Neuron (in vitro differentiated cells): ENCODE results near the gene CACNA1A.

Experiments
- H2AFZ ChIP-seq: one replicate; pipeline ENCODE4 v1.6.1; 2013; ENCODE audit warnings: low read depth, mild to moderate bottlenecking, inconsistent platforms, low read length, moderate library complexity
- H3K27me3 ChIP-seq: one replicate; pipeline ENCODE4 v1.6.1; 2013; ENCODE audit warnings: low read length; ENCODE audit not compliant: insufficient read depth
- H3K36me3 ChIP-seq: one replicate; pipeline ENCODE4 v1.6.1; 2013; ENCODE audit warnings: low read length; ENCODE audit not compliant: insufficient read depth
- H3K4me1 ChIP-seq: one replicate; pipeline ENCODE4 v1.6.1; 2013; ENCODE audit warnings: low read length; ENCODE audit not compliant: insufficient read depth
- H3K4me3 ChIP-seq: 2 replicates; pipeline ENCODE4 v1.5.1; 2013; ENCODE audit warnings: mild to moderate bottlenecking, low read length, moderate library complexity
- H3K9me3 ChIP-seq: one replicate; pipeline ENCODE4 v1.6.1; 2013; ENCODE audit warnings: low read length

Gene CACNA1A

DNA sequence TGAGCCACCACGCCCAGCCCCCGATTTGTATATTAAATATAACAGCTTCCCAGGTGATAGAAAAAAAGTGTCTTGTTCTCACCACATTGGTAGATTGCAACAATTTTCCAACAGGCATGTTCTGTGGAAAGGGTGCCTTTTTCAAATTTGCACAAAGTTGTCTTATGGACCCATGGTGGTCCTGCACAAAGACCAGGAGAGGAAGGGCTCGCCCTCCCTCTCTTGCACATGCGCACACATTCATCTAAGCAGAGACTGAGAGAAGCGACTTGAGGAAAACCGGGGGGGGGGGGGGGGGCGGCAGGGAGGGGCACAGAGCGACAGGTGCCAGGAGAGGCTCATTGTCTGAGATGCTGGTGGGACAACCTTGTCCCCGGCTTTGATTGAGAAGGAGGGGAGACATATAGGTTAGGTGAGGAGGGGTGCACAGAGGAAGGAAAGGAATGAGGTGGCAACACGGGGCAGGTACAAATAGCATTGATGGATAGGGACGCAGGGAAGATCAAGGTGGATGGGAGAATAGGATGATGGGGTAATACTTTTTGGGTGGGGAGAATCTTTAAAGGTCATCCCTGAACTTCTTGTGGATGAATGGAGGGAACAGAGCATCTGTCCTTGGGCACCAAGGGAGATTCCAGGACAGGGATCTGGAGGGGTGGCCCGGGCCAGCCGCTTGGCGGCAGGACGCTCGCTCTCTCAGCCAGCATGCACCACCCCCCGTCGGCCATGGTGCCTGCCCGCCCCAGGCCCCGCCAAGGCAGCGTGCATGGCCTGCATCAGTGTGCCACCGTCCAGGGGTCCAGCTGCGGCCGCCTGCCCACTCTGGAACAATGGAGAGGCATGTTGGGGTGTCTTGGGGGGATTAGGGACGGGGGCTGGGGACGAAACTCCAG is 280.1 kb downstream of the CACNA1A start:
- Histone ChIP-seq H3K36me3 (no peaks in the 10 kb centered on the region), H3K4me3 (no peak overlapping the region), H2AFZ (no peak overlapping the region), H3K4me1 (no peaks in the 10 kb centered on the region), H3K27me3 (no peaks in the 10 kb centered on the region), H3K9me3 (no peaks in the 10 kb centered on the region)

DNA sequence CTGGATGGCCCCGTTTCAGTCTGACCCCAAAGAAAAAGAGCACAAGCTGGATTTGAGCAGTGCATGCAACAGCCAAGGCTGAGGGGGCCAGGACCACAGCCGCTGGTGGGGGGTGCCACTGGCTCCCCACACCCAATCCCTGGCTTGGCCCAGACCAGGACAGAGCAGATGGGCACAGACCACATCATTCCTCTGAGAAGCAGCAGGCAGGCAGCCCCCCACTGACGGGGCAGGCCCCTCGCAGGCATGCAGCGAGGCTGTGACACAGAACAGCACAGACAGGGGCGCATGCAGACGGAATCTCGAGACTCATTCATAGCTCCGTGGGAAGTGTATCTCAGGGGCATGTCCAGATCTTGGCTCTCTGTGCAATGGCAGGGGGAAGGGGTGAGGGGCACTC is 281.2 kb downstream of the CACNA1A start:
- Histone ChIP-seq H3K4me3 (no peak overlapping the region), H3K27me3 (no peaks in the 10 kb centered on the region), H2AFZ (no peak overlapping the region), H3K4me1 (no peaks in the 10 kb centered on the region), H3K36me3 (no peaks in the 10 kb centered on the region), H3K9me3 (no peaks in the 10 kb centered on the region)

DNA sequence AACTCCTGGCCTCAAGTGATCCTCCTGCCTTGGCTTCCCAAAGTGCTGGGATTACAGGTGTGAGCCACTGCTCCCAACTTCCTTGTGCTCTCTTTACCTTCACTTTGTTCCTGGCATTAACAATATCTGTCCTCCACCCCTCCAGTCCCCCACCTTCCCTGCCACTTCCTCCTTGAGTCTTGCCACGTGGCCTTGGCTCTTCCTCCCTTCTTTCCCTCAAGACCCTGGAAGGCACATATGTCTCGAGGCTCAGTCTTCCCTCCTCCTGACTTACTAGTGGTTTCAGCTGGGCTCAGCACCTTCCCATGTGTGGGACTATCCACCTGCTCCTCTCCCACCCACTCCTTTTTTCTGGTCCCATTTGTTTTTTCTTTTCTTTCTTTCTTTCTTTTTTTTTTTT is 285.4 kb downstream of the CACNA1A start:
- no peaks in the 10 kb centered on the region for H3K9me3 ChIP-seq

GRCh38 chr19:13215572-13216380 is 290.5 kb downstream of the CACNA1A start:
- no peaks in the 10 kb centered on the region for H3K27me3 ChIP-seq
- no peaks in the 10 kb centered on the region for H3K9me3 ChIP-seq
- H3K4me1 ChIP-seq: no peaks in the 10 kb centered on the region
- no peaks in the 10 kb centered on the region for H3K36me3 ChIP-seq
- H3K4me3 ChIP-seq: no peak overlapping the region
- no peak overlapping the region for H2AFZ ChIP-seq

More for the DNA sequence above, 285.4 kb downstream of the CACNA1A start:
- Histone ChIP-seq H3K4me1 (no peaks in the 10 kb centered on the region), H3K36me3 (no peaks in the 10 kb centered on the region), H3K4me3 (no peak overlapping the region), H2AFZ (no peak overlapping the region), H3K27me3 (no peaks in the 10 kb centered on the region)

DNA sequence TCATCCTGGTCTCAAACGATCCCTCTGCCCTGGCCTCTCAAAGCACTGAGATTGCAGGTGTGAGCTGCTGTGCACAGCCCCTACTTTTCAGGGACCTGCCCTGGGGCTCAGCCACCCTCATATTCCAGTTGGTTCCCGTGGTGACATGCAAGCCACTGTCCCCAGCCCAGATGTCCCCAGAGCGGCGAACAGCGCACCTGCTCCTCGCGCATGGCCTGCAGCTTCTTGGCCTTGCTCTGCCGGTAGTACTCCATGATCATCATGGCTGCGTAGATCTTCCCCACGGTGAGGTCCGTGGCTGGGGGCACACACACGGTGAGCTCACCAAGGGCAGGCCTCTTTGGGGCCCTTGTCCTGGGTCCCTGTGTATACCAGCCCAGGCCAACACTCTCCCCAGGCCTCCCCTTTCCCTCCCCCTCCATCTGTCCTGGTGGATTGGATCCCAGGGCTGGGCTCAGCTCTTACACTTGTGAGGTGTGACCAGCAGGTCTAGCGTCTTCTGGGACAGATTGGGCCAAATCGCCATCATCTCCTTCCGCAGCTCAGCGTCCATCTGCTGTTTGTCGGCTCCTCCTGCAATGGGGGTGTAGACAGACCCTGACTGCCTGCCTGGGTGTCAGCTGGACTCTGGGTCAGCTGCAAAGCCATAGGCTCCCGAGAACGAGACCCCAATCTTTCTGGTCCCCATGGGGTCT is 292.1 kb downstream of the CACNA1A start:
- Histone ChIP-seq H3K36me3 (no peaks in the 10 kb centered on the region), H3K9me3 (no peaks in the 10 kb centered on the region), H2AFZ (no peak overlapping the region), H3K4me1 (no peaks in the 10 kb centered on the region), H3K4me3 (no peak overlapping the region), H3K27me3 (no peaks in the 10 kb centered on the region)

DNA sequence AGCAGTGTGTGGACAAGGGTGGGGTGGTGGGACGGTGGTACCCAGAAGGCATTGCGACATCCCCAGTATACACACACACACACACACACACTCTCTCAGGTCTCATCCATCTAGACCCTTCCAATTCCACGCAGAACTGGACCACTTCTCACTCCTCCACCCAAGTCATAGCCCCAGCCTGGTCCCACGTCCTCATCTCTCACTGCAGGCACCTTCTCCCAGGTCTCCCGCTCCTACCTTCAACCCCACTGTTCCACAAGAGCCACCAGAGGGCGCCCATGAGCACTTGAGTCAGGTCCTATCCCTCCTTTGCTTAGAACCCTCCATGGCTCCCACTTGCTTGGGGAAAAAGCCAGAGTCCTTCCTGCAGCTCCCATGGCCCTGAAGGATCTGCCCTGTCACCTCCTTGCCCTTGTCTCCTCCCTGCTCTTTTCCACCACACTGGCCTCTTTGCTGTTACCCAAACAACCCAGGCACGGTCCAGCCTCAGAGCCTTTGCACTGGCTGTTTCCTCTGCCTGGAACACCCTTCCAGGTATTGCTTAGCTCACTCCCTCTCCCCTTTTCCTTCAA is 293.4 kb downstream of the CACNA1A start:
- no peak overlapping the region for H2AFZ ChIP-seq
- no peaks in the 10 kb centered on the region for H3K36me3 ChIP-seq
- H3K27me3 ChIP-seq: no peaks in the 10 kb centered on the region
- H3K4me1 ChIP-seq: no peaks in the 10 kb centered on the region
- H3K9me3 ChIP-seq: no peaks in the 10 kb centered on the region
- no peak overlapping the region for H3K4me3 ChIP-seq

DNA sequence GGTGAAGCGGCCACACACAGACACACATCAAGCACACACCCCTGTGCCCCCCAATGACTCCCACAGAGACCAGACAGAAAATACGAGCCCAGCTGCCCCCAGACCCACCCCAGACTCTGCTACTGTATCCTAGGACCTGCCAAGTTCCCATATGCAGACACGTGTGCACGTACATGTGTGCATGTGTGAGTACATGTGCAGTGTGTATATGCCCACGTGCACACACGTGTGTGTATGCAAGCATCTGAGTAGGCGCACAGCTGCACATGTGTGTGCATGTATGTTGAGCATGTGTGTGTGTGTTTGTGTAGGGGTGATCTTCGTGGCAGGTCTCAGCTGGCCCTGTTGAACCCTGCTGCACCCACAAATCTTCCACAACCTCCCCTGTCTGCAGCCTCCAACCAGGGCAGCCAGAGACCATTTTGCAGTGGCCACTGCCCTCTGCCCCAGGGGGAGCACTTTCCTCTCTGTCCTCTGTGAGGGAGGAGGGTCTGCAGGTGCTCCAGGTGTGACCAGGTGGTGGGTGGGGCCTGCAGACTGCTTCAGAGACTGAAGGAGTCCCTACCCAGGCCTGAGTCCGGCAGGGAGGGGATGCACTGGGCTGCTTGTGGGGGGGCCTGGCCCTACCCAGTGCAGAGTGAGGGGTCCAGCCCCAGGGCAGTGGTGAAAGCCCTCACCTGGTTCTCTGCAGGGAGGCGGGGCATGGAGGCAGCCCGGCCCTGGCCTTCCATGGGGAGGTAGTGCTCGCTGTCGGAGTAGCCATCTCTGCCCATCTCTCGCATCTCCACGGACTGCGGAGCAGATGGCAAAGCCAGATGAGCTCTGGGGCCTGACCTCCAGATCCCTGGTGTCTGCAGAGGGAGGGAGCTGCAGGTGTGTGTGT is 294.6 kb downstream of the CACNA1A start:
- Histone ChIP-seq H3K4me3 (no peak overlapping the region), H3K4me1 (no peaks in the 10 kb centered on the region), H3K27me3 (no peaks in the 10 kb centered on the region), H3K9me3 (no peaks in the 10 kb centered on the region), H2AFZ (no peak overlapping the region), H3K36me3 (no peaks in the 10 kb centered on the region)

- Histone ChIP-seq H3K27me3 (no peaks in the 10 kb centered on the region), H2AFZ (no peak overlapping the region), H3K36me3 (no peaks in the 10 kb centered on the region), H3K4me3 (no peak overlapping the region), H3K4me1 (no peaks in the 10 kb centered on the region), H3K9me3 (no peaks in the 10 kb centered on the region)
These were observed 295.3 kb downstream of the CACNA1A start for GRCh38 chr19:13210941-13211340.

DNA sequence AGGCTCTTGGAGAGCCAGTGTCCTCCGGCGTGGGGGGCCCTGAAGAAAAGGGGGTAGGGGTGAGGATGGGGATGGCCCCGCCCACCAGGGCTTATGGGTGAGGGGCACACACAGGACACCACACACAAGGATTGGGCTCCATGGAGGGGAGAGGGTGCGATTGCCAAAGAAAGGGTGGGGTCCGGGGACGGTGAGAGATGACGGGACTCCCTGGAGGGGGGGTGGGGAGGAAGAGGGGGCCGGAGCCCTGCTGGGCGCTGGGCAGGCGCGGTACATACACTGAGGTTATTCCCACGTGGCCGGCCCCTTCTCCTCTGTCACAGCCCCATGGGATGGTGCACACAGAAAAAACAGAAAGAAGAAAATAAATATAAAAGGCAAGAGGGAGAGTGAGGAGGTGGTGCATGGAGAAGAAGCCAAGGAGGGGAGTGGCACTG is 295.9 kb downstream of the CACNA1A start:
- no peak overlapping the region for H3K4me3 ChIP-seq
- H3K27me3 ChIP-seq: no peaks in the 10 kb centered on the region
- H3K36me3 ChIP-seq: no peaks in the 10 kb centered on the region

GRCh38 chr19:13209484-13210338 is 296.6 kb downstream of the CACNA1A start:
- H3K36me3 ChIP-seq: no peaks in the 10 kb centered on the region
- no peaks in the 10 kb centered on the region for H3K9me3 ChIP-seq
- H2AFZ ChIP-seq: no peak overlapping the region
- H3K4me3 ChIP-seq: no peak overlapping the region
- no peaks in the 10 kb centered on the region for H3K27me3 ChIP-seq
- H3K4me1 ChIP-seq: no peaks in the 10 kb centered on the region

More for the DNA sequence above, 295.9 kb downstream of the CACNA1A start:
- H2AFZ ChIP-seq: no peak overlapping the region
- H3K9me3 ChIP-seq: no peaks in the 10 kb centered on the region
- no peaks in the 10 kb centered on the region for H3K4me1 ChIP-seq

DNA sequence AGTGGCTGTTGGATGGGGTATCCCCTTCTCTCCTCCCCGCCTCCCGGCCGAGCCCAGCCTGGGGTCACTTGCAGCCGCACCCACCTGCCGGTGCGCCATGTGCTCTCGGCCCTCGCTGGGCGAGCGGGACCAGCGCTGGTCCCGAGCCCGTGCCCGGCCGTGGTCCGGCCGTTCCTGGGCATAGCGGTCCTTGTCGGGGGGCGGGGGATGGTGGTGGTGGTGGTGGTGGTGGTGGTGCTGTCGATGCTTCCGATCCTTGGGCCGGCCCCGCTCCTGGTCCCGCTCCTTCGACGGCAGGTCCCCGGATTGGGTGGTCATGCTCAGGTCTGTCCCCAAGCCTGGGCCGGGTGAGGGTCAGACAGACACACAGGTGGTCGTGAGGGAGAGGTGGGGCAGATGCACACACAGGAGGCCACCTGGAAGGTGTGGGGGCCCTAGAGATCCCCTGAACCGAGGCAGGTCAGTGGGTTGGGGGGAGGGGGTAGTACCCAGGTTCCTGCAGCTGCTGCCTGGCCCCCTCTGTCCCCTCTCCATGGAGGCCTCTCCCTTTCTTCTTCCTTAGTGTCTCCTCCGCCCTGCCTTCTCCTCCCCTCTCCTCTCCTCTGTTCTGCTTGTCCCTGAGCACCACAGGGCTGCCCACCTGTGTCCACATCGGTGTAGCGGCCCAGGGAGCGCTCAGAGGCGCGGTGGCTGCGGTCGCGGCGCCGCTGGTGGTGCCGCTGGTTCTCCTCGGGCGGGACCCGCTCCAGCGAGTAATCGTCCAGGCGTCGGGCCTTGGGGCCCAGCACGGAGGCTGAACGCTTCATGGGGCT is 297.4 kb downstream of the CACNA1A start:
- Histone ChIP-seq H3K4me1 (no peaks in the 10 kb centered on the region), H3K27me3 (no peaks in the 10 kb centered on the region), H3K9me3 (no peaks in the 10 kb centered on the region), H2AFZ (no peak overlapping the region), H3K4me3 (no peak overlapping the region), H3K36me3 (no peaks in the 10 kb centered on the region)
